OCI-LY3 (cell line): Measurements from ENCODE around the gene CAPN1.

Source experiments
- H2AFZ ChIP-seq: fragments of 200-600, 300-600 bp; shearing (Covaris generic); 2 replicates; pipeline ENCODE4 v1.6.0; 2014; ENCODE audit warnings: antibody characterized with exemption, low read depth, low read length
- H3K27ac ChIP-seq: fragments of 200-600, 300-600 bp; sonication (generic); 2 replicates; pipeline ENCODE4 v1.5.1; 2014; ENCODE audit warnings: mild to moderate bottlenecking, low read length, moderate library complexity, mixed read lengths
- H3K27me3 ChIP-seq: fragments of 200-600, 300-600 bp; sonication (generic); 2 replicates; pipeline ENCODE4 v1.6.1; 2014; ENCODE audit warnings: low read depth, low read length, mixed read lengths
- H3K36me3 ChIP-seq: fragments of 200-600, 300-600 bp; sonication (generic); replicated peaks from 2 replicates; pipeline ENCODE3; 2014; ENCODE audit warnings: low read depth, low read length, mixed read lengths
- H3K4me1 ChIP-seq: fragments of 300-600, 200-600 bp; sonication (generic); 2 replicates; pipeline ENCODE4 v1.6.1; 2014; ENCODE audit warnings: low read length, mixed read lengths
- H3K4me2 ChIP-seq: fragments of 200-600, 300-600 bp; sonication (generic); 2 replicates; pipeline ENCODE4 v1.6.1; 2014; ENCODE audit warnings: low read length, mixed read lengths
- H3K4me3 ChIP-seq: fragments of 300-600, 200-600 bp; sonication (generic); 2 replicates; pipeline ENCODE4 v1.5.1; 2014; ENCODE audit warnings: antibody characterized with exemption, mild to moderate bottlenecking, low read length, moderate library complexity
- H3K79me2 ChIP-seq: fragments of 300-600, 200-600 bp; shearing (Covaris generic); 2 replicates; pipeline ENCODE4 v1.6.1; 2014; ENCODE audit warnings: mild to moderate bottlenecking, low read length, mixed read lengths
- H3K9ac ChIP-seq: fragments of 300-600, 200-600 bp; shearing (Covaris generic); 2 replicates; pipeline ENCODE4 v1.6.0; 2014; ENCODE audit warnings: mild to moderate bottlenecking, low read length, moderate library complexity
- H3K9me3 ChIP-seq: fragments of 200-600, 300-600 bp; shearing (Covaris generic); 2 replicates; pipeline ENCODE4 v1.6.1; 2014; ENCODE audit warnings: low read length, mixed read lengths; ENCODE audit not compliant: insufficient read depth
- H4K20me1 ChIP-seq: fragments of 200-600, 300-600 bp; sonication (generic); 2 replicates; pipeline ENCODE4 v1.6.1; 2016; ENCODE audit warnings: low read length, mixed read lengths; ENCODE audit not compliant: insufficient read depth
- EZH2phosphoT487 ChIP-seq: fragments of 200-600 bp; shearing (Covaris generic); IDR thresholded peaks from 2 replicates; pipeline ENCODE4 v1.6.1; 2018; ENCODE audit warnings: antibody characterized with exemption, mixed run types, low read depth
- TF ChIP-seq, protein P1 (sequence below): fragments of 200-600, 300-600 bp; sonication (generic); IDR thresholded peaks from 2 replicates; pipeline ENCODE4 v1.5.1; 2014; ENCODE audit warnings: antibody characterized with exemption, low read length, low read depth

Gene CAPN1

DNA sequence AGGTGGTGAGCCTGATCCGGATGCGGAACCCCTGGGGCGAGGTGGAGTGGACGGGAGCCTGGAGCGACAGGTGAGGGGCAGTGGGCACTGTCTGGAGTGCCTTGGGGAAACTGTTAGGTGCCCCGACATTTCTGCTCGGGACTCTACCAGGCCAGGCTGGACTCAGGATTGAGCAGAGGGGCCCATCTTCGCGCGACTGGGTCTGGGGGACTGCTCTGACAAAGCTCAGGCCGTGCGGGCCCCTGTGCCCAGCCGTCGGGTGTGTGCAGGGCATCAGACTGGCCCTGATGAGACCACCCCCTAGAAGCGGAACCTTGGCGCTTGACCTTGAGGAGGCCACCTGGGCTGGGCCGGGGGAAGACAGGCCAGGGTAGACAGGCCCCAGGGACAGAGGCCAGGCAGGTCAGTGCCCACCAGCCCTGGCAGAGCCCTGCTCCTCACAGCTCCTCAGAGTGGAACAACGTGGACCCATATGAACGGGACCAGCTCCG is 6.3 kb downstream of the CAPN1 start:
- Histone ChIP-seq H3K9ac (no peak overlapping the region), H3K27me3 (no peaks in the 10 kb centered on the region), H3K4me2 (no peak overlapping the region), H3K36me3 (peaks cover 41% of the 10 kb centered on the region), H3K79me2 (peaks cover under 1% of the 10 kb centered on the region; the same call in 1 of the 2 replicates), H3K4me1 (peaks cover 1% of the 10 kb centered on the region; the same call in 1 of the 2 replicates), H4K20me1 (no peaks in the 10 kb centered on the region), H3K27ac (no peak overlapping the region), H3K9me3 (no peaks in the 10 kb centered on the region), H2AFZ (no peak overlapping the region), H3K4me3 (no peak overlapping the region)
- TF ChIP-seq, protein P1, sequence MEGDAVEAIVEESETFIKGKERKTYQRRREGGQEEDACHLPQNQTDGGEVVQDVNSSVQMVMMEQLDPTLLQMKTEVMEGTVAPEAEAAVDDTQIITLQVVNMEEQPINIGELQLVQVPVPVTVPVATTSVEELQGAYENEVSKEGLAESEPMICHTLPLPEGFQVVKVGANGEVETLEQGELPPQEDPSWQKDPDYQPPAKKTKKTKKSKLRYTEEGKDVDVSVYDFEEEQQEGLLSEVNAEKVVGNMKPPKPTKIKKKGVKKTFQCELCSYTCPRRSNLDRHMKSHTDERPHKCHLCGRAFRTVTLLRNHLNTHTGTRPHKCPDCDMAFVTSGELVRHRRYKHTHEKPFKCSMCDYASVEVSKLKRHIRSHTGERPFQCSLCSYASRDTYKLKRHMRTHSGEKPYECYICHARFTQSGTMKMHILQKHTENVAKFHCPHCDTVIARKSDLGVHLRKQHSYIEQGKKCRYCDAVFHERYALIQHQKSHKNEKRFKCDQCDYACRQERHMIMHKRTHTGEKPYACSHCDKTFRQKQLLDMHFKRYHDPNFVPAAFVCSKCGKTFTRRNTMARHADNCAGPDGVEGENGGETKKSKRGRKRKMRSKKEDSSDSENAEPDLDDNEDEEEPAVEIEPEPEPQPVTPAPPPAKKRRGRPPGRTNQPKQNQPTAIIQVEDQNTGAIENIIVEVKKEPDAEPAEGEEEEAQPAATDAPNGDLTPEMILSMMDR: no peak
- no peak for TF ChIP-seq EZH2phosphoT487

DNA sequence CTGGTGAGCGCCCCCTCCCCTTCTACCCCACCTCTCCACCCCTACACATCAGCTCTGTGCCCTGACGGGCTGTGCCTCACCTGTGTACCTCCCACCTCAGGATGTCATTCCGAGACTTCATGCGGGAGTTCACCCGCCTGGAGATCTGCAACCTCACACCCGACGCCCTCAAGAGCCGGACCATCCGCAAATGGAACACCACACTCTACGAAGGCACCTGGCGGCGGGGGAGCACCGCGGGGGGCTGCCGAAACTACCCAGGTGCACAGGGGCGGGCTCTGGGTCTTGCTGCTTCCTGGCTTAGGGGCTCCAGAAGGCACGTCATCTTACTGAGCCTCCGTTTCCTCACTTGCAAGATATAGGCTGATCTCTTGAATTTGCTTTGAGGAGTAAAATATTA is 6.8 kb downstream of the CAPN1 start:
- Histone ChIP-seq H3K36me3 (peaks cover 39% of the 10 kb centered on the region), H2AFZ (no peak overlapping the region), H3K27ac (no peak overlapping the region), H3K27me3 (no peaks in the 10 kb centered on the region), H3K79me2 (no peaks in the 10 kb centered on the region), H3K9me3 (no peaks in the 10 kb centered on the region), H4K20me1 (no peaks in the 10 kb centered on the region), H3K4me2 (no peak overlapping the region), H3K4me3 (no peak overlapping the region), H3K4me1 (no peaks in the 10 kb centered on the region), H3K9ac (no peak overlapping the region)
- no peak for TF ChIP-seq EZH2phosphoT487
- TF ChIP-seq, protein P1: no peak

DNA sequence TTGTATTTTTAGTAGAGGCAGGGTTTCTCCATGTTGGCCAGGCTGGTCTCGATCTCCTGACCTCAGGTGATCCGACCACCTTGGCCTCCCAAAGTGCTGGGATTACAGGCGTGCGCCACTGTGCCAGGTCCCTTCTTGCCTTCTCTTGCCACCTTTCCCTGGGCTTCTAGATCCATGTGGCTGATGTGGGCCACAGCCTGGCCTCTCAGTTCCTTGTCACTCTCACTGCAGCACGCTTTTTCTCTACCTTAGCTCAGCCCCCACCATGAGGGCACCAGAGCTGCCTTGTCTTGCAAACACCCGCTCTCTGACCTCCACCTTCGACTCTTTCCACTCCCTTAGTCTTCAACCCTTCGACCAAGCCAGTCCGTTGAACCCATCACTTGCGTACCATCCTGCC is 7.5 kb downstream of the CAPN1 start:
- Histone ChIP-seq H3K9ac (no peak overlapping the region), H3K36me3 (peaks cover 40% of the 10 kb centered on the region)

DNA sequence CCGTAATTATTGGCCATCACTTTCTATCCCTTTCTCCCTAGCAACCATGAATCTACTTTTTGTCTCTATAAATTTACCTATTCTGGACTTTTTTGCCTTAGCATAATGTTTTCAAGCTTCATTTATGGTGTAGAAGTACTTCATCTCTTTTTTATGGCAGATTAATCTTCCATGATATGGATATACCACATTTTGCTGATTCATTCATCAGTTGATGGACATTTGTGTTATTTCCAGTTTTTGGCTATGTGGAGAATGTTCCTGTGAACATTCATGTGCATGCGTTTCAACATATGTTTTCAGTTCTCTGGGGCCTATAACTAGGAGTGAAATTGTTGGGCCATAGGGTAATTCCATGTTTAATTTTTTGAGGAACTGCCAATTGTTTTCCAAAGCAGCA is 12.8 kb downstream of the CAPN1 start:
- H3K36me3 ChIP-seq: peaks cover 25% of the 10 kb centered on the region

More for the DNA sequence above, 7.5 kb downstream of the CAPN1 start:
- no peak overlapping the region for H2AFZ ChIP-seq
- H3K79me2 ChIP-seq: no peaks in the 10 kb centered on the region
- H3K4me3 ChIP-seq: no peak overlapping the region
- no peak overlapping the region for H3K4me2 ChIP-seq
- no peaks in the 10 kb centered on the region for H3K4me1 ChIP-seq
- H3K27ac ChIP-seq: no peak overlapping the region
- TF ChIP-seq EZH2phosphoT487: no peak
- TF ChIP-seq, protein P1: no peak
- H3K27me3 ChIP-seq: no peaks in the 10 kb centered on the region
- no peaks in the 10 kb centered on the region for H3K9me3 ChIP-seq
- no peaks in the 10 kb centered on the region for H4K20me1 ChIP-seq

More for the DNA sequence above, 12.8 kb downstream of the CAPN1 start:
- H4K20me1 ChIP-seq: no peaks in the 10 kb centered on the region
- no peaks in the 10 kb centered on the region for H3K79me2 ChIP-seq
- H3K4me2 ChIP-seq: no peak overlapping the region
- H3K4me3 ChIP-seq: no peak overlapping the region
- no peak overlapping the region for H3K27ac ChIP-seq
- H3K9ac ChIP-seq: no peak overlapping the region
- no peak overlapping the region for H2AFZ ChIP-seq
- no peaks in the 10 kb centered on the region for H3K9me3 ChIP-seq
- no peaks in the 10 kb centered on the region for H3K4me1 ChIP-seq
- no peak for TF ChIP-seq EZH2phosphoT487
- TF ChIP-seq, protein P1: no peak
- H3K27me3 ChIP-seq: no peaks in the 10 kb centered on the region
